Measurements from ENCODE around the gene RASL10A. TPM values are rescaled to one million over a fixed set of nuclear protein-coding genes. Genes with fewer than 3 reads are reported as not detected.
A peak's percentile ranks its signal among the peaks of the same experiment; 100 is the strongest.

The RASL10A gene
- total and polyA plus RNA-seq, 4 experiments from 2014 or later: 0.36 to 0.79 TPM; not detected in 2

- intact Hi-C loops (cut with micrococcal nuclease): no loop called here
- peaks cover 28% of the 10 kb centered on the region for H3K36me3 ChIP-seq (ENCODE audit: insufficient read depth, low read length)
- Mint-ChIP-seq H3K27me3 (no peaks in the 10 kb centered on the region), H3K36me3 (peaks cover 3 to 32% of the 10 kb centered on the region in 2 donors), H3K27ac (no peak overlapping the region), H3K4me1 (no peaks in the 10 kb centered on the region), H3K4me3 (no peak overlapping the region), H3K9me3 (no peaks in the 10 kb centered on the region)
- CTCF ChIA-PET (ENCODE audit: partially characterized antibody): interaction anchor here (1.5 kb wide), 1 partner anchor 10 kb away, joined by 3 read pairs; no protein-coding TSS in a partner anchor
- H3K27ac ChIP-seq (ENCODE audit: low read depth, low read length): no peak overlapping the region
- no peak for DNase-seq
- H3K27me3 ChIP-seq (ENCODE audit: insufficient read depth, low read length): no peaks in the 10 kb centered on the region
- H3K4me1 ChIP-seq (ENCODE audit: insufficient read depth, low read length): no peaks in the 10 kb centered on the region
- no peaks in the 10 kb centered on the region for H3K9me3 ChIP-seq (ENCODE audit: control insufficient read depth in 1 of 2, low read length in 2 of 2)
- no peak overlapping the region for H3K4me3 ChIP-seq (ENCODE audit: low read length in 2 of 2)
- POLR2A ChIA-PET (ENCODE audit: partially characterized antibody): no interaction called here
These were observed 11.7 kb upstream of the RASL10A start for GRCh38 chr22:29327089-29327764.

GRCh38 chr22:29326481-29326880 lies 11.0 kb upstream of the RASL10A start:
- Mint-ChIP-seq H3K9me3 (no peaks in the 10 kb centered on the region), H3K36me3 (peaks cover 3 to 26% of the 10 kb centered on the region in 2 donors), H3K4me1 (no peaks in the 10 kb centered on the region), H3K4me3 (no peak overlapping the region), H3K27ac (peak overlapping the region in 1 of 7 donors; percentile 77), H3K27me3 (no peaks in the 10 kb centered on the region)
- no peaks in the 10 kb centered on the region for H3K9me3 ChIP-seq (ENCODE audit: control insufficient read depth in 1 of 2, low read length in 2 of 2)
- peaks cover 22% of the 10 kb centered on the region for H3K36me3 ChIP-seq (ENCODE audit: insufficient read depth, low read length)
- CTCF ChIA-PET (ENCODE audit: partially characterized antibody): interaction anchor here (1.5 kb wide), 1 partner anchor 10 kb away, joined by 3 read pairs; no protein-coding TSS in a partner anchor
- DNase-seq: no peak
- intact Hi-C loops (cut with micrococcal nuclease): no loop called here
- no peak overlapping the region for H3K4me3 ChIP-seq (ENCODE audit: low read length in 2 of 2)
- no peaks in the 10 kb centered on the region for H3K27me3 ChIP-seq (ENCODE audit: insufficient read depth, low read length)
- POLR2A ChIA-PET (ENCODE audit: partially characterized antibody): no interaction called here
- H3K27ac ChIP-seq (ENCODE audit: low read depth, low read length): no peak overlapping the region
- no peaks in the 10 kb centered on the region for H3K4me1 ChIP-seq (ENCODE audit: insufficient read depth, low read length)

DNA sequence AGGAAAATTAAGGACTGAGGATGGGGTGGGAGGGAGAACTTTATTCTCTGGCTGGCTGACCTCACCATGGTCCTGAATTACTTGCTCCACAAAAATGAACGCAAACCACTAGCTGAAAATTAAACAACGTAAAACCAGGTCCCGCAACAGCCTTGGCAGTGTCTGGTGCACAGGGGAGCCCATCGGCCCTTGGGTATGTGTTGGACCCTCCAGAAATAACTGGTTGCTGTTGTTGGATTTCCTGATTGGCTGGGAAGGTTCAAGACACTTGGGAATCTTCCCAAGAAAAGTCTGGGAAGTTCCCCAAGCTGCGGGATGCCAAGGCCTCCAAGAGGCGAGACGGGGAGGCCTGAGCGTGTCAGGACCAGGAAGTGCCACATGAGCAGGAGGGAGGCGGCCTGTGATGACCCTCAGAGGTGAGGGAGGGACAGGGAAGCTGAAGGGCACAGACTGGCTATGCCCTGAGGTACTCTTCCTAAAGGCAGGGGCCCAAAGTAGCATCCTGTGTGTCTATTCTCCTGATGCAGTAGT lies 10.4 kb upstream of the RASL10A start:
- Histone ChIP-seq H3K4me1 (ENCODE audit: insufficient read depth, low read length) (no peaks in the 10 kb centered on the region), H3K36me3 (ENCODE audit: insufficient read depth, low read length) (peaks cover 16% of the 10 kb centered on the region), H3K4me3 (ENCODE audit: low read length in 2 of 2) (no peak overlapping the region), H3K27me3 (ENCODE audit: insufficient read depth, low read length) (no peaks in the 10 kb centered on the region), H3K9me3 (ENCODE audit: control insufficient read depth in 1 of 2, low read length in 2 of 2) (no peaks in the 10 kb centered on the region), H3K27ac (ENCODE audit: low read depth, low read length) (no peak overlapping the region)
- Mint-ChIP-seq H3K36me3 (peaks cover 3 to 24% of the 10 kb centered on the region in 2 donors), H3K27me3 (no peaks in the 10 kb centered on the region), H3K27ac (no peak overlapping the region), H3K9me3 (no peaks in the 10 kb centered on the region), H3K4me1 (no peaks in the 10 kb centered on the region), H3K4me3 (no peak overlapping the region)
- intact Hi-C loops (cut with micrococcal nuclease): no loop called here
- ChIA-PET CTCF (ENCODE audit: partially characterized antibody) (no interaction called here), POLR2A (ENCODE audit: partially characterized antibody) (no interaction called here)
- DNase-seq: no peak

DNA sequence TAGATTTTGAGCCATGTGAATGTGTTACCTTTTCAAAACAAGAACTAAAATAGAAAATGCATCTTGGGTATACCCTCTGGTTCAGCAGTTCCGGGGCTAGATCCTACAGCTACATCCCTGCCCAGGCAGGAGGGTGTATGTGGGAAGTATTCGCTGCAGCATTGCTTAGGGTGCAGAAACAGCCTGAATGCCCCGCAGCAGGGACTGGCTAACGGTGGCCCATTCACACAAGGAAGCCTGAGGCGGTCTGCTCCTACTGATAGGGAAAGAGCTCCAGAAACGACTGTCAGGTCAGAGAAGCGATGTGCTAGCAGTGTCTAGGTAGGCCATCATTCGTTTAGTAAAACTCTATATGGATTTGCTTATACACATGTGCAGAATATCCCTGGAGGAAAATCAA lies 9.9 kb upstream of the RASL10A start:
- H3K27ac ChIP-seq (ENCODE audit: low read depth, low read length): no peak overlapping the region
- ChIA-PET CTCF (ENCODE audit: partially characterized antibody) (no interaction called here), POLR2A (ENCODE audit: partially characterized antibody) (no interaction called here)
- Mint-ChIP-seq H3K4me3 (no peak overlapping the region), H3K36me3 (peaks cover 3 to 21% of the 10 kb centered on the region in 2 donors), H3K4me1 (no peaks in the 10 kb centered on the region), H3K27ac (no peak overlapping the region), H3K27me3 (no peaks in the 10 kb centered on the region), H3K9me3 (no peaks in the 10 kb centered on the region)
- intact Hi-C loops (cut with micrococcal nuclease): no loop called here
- no peaks in the 10 kb centered on the region for H3K4me1 ChIP-seq (ENCODE audit: insufficient read depth, low read length)
- H3K36me3 ChIP-seq (ENCODE audit: insufficient read depth, low read length): peaks cover 12% of the 10 kb centered on the region
- no peak for DNase-seq
- no peaks in the 10 kb centered on the region for H3K27me3 ChIP-seq (ENCODE audit: insufficient read depth, low read length)
- no peak overlapping the region for H3K4me3 ChIP-seq (ENCODE audit: low read length in 2 of 2)
- no peaks in the 10 kb centered on the region for H3K9me3 ChIP-seq (ENCODE audit: control insufficient read depth in 1 of 2, low read length in 2 of 2)

- Mint-ChIP-seq H3K4me3 (no peak overlapping the region), H3K27ac (peak overlapping the region in 2 of 7 donors; percentile 3 to 11), H3K4me1 (no peaks in the 10 kb centered on the region), H3K27me3 (no peaks in the 10 kb centered on the region), H3K36me3 (peaks cover 3 to 10% of the 10 kb centered on the region in 2 donors), H3K9me3 (no peaks in the 10 kb centered on the region)
- H3K36me3 ChIP-seq (ENCODE audit: insufficient read depth, low read length): peaks cover 6% of the 10 kb centered on the region
- no peak overlapping the region for H3K4me3 ChIP-seq (ENCODE audit: low read length in 2 of 2)
- H3K4me1 ChIP-seq (ENCODE audit: insufficient read depth, low read length): no peaks in the 10 kb centered on the region
- intact Hi-C loops (cut with micrococcal nuclease): no loop called here
- H3K27ac ChIP-seq (ENCODE audit: low read depth, low read length): no peak overlapping the region
- ChIA-PET POLR2A (ENCODE audit: partially characterized antibody) (no interaction called here), CTCF (ENCODE audit: partially characterized antibody) (no interaction called here)
- H3K9me3 ChIP-seq (ENCODE audit: control insufficient read depth in 1 of 2, low read length in 2 of 2): no peaks in the 10 kb centered on the region
- no peaks in the 10 kb centered on the region for H3K27me3 ChIP-seq (ENCODE audit: insufficient read depth, low read length)
- DNase-seq: no peak
These were observed 8.1 kb upstream of the RASL10A start for GRCh38 chr22:29323641-29324040.

DNA sequence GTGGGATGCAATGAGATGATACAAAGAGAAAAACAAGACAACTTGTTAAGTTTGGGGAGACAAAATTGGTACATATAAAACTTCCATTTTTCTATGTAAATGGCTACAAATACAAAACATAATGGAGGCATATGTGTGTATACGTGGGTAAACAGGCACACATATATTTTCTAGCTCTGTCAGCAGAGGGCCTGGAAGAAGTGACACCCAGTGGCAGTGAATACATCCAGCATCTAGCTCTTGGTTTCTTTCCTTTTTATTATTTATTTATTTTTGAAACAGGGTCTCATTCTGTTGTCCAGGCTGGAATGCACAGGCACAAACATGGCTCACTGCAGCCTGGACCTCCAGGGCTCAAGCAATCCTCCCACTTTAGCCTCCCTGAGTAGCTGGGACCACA lies 5.0 kb upstream of the RASL10A start:
- H3K36me3 ChIP-seq (ENCODE audit: insufficient read depth, low read length): no peaks in the 10 kb centered on the region
- Mint-ChIP-seq H3K27ac (no peak overlapping the region), H3K27me3 (peaks cover 4 to 5% of the 10 kb centered on the region in 2 donors)

GRCh38 chr22:29319072-29319471 lies 3.6 kb upstream of the RASL10A start:
- no peak overlapping the region for H3K4me3 Mint-ChIP-seq
- no peaks in the 10 kb centered on the region for H3K36me3 Mint-ChIP-seq
- H3K27me3 ChIP-seq (ENCODE audit: insufficient read depth, low read length): peaks cover 15% of the 10 kb centered on the region
- H3K4me3 ChIP-seq (ENCODE audit: low read length in 2 of 2): no peak overlapping the region
- H3K9me3 ChIP-seq (ENCODE audit: control insufficient read depth in 1 of 2, low read length in 2 of 2): no peaks in the 10 kb centered on the region
- peaks cover 0 to 6% (median 0%) of the 10 kb centered on the region in 8 donors for H3K9me3 Mint-ChIP-seq
- no peaks in the 10 kb centered on the region for H3K36me3 ChIP-seq (ENCODE audit: insufficient read depth, low read length)
- CTCF ChIA-PET (ENCODE audit: partially characterized antibody): no interaction called here
- intact Hi-C loops (cut with micrococcal nuclease): no loop called here
- H3K4me1 Mint-ChIP-seq: peaks cover 5 to 18% (median 8%) of the 10 kb centered on the region in 4 donors
- H3K27me3 Mint-ChIP-seq: peaks cover 11 to 12% of the 10 kb centered on the region in 2 donors
- no peak for DNase-seq
- no peak overlapping the region for H3K27ac Mint-ChIP-seq
- no peak overlapping the region for H3K27ac ChIP-seq (ENCODE audit: low read depth, low read length)
- H3K4me1 ChIP-seq (ENCODE audit: insufficient read depth, low read length): peaks cover 9% of the 10 kb centered on the region
- POLR2A ChIA-PET (ENCODE audit: partially characterized antibody): no interaction called here

More for the DNA sequence above, 5.0 kb upstream of the RASL10A start:
- CTCF ChIA-PET (ENCODE audit: partially characterized antibody): interaction anchor here (0.6 kb wide), 1 partner anchor 76 kb away, joined by 3 read pairs; no protein-coding TSS in a partner anchor
- H3K4me1 ChIP-seq (ENCODE audit: insufficient read depth, low read length): no peaks in the 10 kb centered on the region
- H3K4me3 ChIP-seq (ENCODE audit: low read length in 2 of 2): no peak overlapping the region
- H3K9me3 Mint-ChIP-seq: peaks cover 0 to 4% (median 0%) of the 10 kb centered on the region in 8 donors
- no peak for DNase-seq
- no peak overlapping the region for H3K4me3 Mint-ChIP-seq
- peaks cover 6% of the 10 kb centered on the region for H3K27me3 ChIP-seq (ENCODE audit: insufficient read depth, low read length)
- no peaks in the 10 kb centered on the region for H3K9me3 ChIP-seq (ENCODE audit: control insufficient read depth in 1 of 2, low read length in 2 of 2)
- no peak overlapping the region for H3K27ac ChIP-seq (ENCODE audit: low read depth, low read length)
- no peaks in the 10 kb centered on the region for H3K36me3 Mint-ChIP-seq
- H3K4me1 Mint-ChIP-seq: peaks cover 0 to 11% (median 2%) of the 10 kb centered on the region in 4 donors
- intact Hi-C loops (cut with micrococcal nuclease): no loop called here
- POLR2A ChIA-PET (ENCODE audit: partially characterized antibody): no interaction called here
